Measurements from ENCODE around the gene PRR5L.
A peak's percentile ranks its signal among the peaks of the same experiment; 100 is the strongest.

The PRR5L gene

GRCh38 chr11:36469881-36470802, 174.1 kb downstream of the PRR5L start:
- H3K27me3 ChIP-seq (ENCODE audit: low read depth, low read length), result peaks cover 11% of the 10 kb centered on the region
- no peaks in the 10 kb centered on the region for H3K36me3 ChIP-seq (replicated peaks; ENCODE audit: low read depth, low read length)
- no peaks in the 10 kb centered on the region for H3K9me3 ChIP-seq (ENCODE audit: insufficient read depth, low read length)
- no peaks in the 10 kb centered on the region for H4K20me1 ChIP-seq (ENCODE audit: insufficient read depth, low read length)
- H3K4me3 ChIP-seq (ENCODE audit: low read length), result no peak overlapping the region
- no peaks in the 10 kb centered on the region for H3K4me1 ChIP-seq (ENCODE audit: low read length)
- no peak overlapping the region for H3K4me2 ChIP-seq (ENCODE audit: low read length)
- TF ChIP-seq CTCF (IDR thresholded peaks at IDR 0.05; ENCODE audit: low read depth, low read length) (no peak), EZH2phosphoT487 (IDR thresholded peaks at IDR 0.05; ENCODE audit: low read depth) (no peak)
- no peaks in the 10 kb centered on the region for H3K79me2 ChIP-seq (ENCODE audit: low read length)
- no peak overlapping the region for H3K27ac ChIP-seq (ENCODE audit: low read length)
- H3K9ac ChIP-seq (ENCODE audit: low read length), result no peak overlapping the region
- H2AFZ ChIP-seq (ENCODE audit: low read depth, low read length), result no peak overlapping the region

GRCh38 chr11:36471577-36471976, 175.5 kb downstream of the PRR5L start:
- no peaks in the 10 kb centered on the region for H4K20me1 ChIP-seq (ENCODE audit: insufficient read depth, low read length)
- no peak overlapping the region for H2AFZ ChIP-seq (ENCODE audit: low read depth, low read length)
- H3K36me3 ChIP-seq (replicated peaks; ENCODE audit: low read depth, low read length), result no peaks in the 10 kb centered on the region
- no peaks in the 10 kb centered on the region for H3K79me2 ChIP-seq (ENCODE audit: low read length)
- no peak overlapping the region for H3K27ac ChIP-seq (ENCODE audit: low read length)
- H3K4me2 ChIP-seq (ENCODE audit: low read length), result no peak overlapping the region
- no peaks in the 10 kb centered on the region for H3K4me1 ChIP-seq (ENCODE audit: low read length)
- peaks cover 11% of the 10 kb centered on the region for H3K27me3 ChIP-seq (ENCODE audit: low read depth, low read length)
- TF ChIP-seq EZH2phosphoT487 (IDR thresholded peaks at IDR 0.05; ENCODE audit: low read depth) (no peak), CTCF (IDR thresholded peaks at IDR 0.05; ENCODE audit: low read depth, low read length) (no peak)
- no peaks in the 10 kb centered on the region for H3K9me3 ChIP-seq (ENCODE audit: insufficient read depth, low read length)
- H3K4me3 ChIP-seq (ENCODE audit: low read length), result no peak overlapping the region
- no peak overlapping the region for H3K9ac ChIP-seq (ENCODE audit: low read length)

GRCh38 chr11:36475192-36475591, 179.1 kb downstream of the PRR5L start:
- H3K36me3 ChIP-seq (replicated peaks; ENCODE audit: low read depth, low read length), result no peaks in the 10 kb centered on the region
- H4K20me1 ChIP-seq (ENCODE audit: insufficient read depth, low read length), result no peaks in the 10 kb centered on the region
- H3K4me1 ChIP-seq (ENCODE audit: low read length), result peaks cover 9% of the 10 kb centered on the region
- H3K27me3 ChIP-seq (ENCODE audit: low read depth, low read length), result peaks cover 6% of the 10 kb centered on the region; the same call in 1 of the 2 replicates
- no peak overlapping the region for H3K4me3 ChIP-seq (ENCODE audit: low read length)
- H2AFZ ChIP-seq (ENCODE audit: low read depth, low read length), result no peak overlapping the region
- H3K27ac ChIP-seq (ENCODE audit: low read length), result no peak overlapping the region
- no peak for TF ChIP-seq EZH2phosphoT487 (IDR thresholded peaks at IDR 0.05; ENCODE audit: low read depth)
- no peak for TF ChIP-seq CTCF (IDR thresholded peaks at IDR 0.05; ENCODE audit: low read depth, low read length)
- no peaks in the 10 kb centered on the region for H3K79me2 ChIP-seq (ENCODE audit: low read length)
- no peaks in the 10 kb centered on the region for H3K9me3 ChIP-seq (ENCODE audit: insufficient read depth, low read length)
- H3K4me2 ChIP-seq (ENCODE audit: low read length), result no peak overlapping the region
- no peak overlapping the region for H3K9ac ChIP-seq (ENCODE audit: low read length)

GRCh38 chr11:36478700-36479329, 182.7 kb downstream of the PRR5L start:
- Histone ChIP-seq H3K4me1 (ENCODE audit: low read length) (peaks cover 9% of the 10 kb centered on the region), H3K4me3 (ENCODE audit: low read length) (no peak overlapping the region), H3K79me2 (ENCODE audit: low read length) (no peaks in the 10 kb centered on the region), H3K27ac (ENCODE audit: low read length) (no peak overlapping the region), H3K9me3 (ENCODE audit: insufficient read depth, low read length) (no peaks in the 10 kb centered on the region), H2AFZ (ENCODE audit: low read depth, low read length) (no peak overlapping the region), H4K20me1 (ENCODE audit: insufficient read depth, low read length) (no peaks in the 10 kb centered on the region), H3K4me2 (ENCODE audit: low read length) (0 out of 2 replicates have a peak overlapping the region, but pooled peaks have one; percentile 9), H3K9ac (ENCODE audit: low read length) (no peak overlapping the region), H3K36me3 (replicated peaks; ENCODE audit: low read depth, low read length) (no peaks in the 10 kb centered on the region), H3K27me3 (ENCODE audit: low read depth, low read length) (no peaks in the 10 kb centered on the region)
- no peak for TF ChIP-seq EZH2phosphoT487 (IDR thresholded peaks at IDR 0.05; ENCODE audit: low read depth)
- peak; percentile 86 for TF ChIP-seq CTCF (IDR thresholded peaks at IDR 0.05; ENCODE audit: low read depth, low read length)
